HG02973 (cell line): Measurements from ENCODE around the gene FIGN.

Experiments
- ATAC-seq: cut with Tn5 transposase; IDR thresholded peaks from one replicate; pipeline ENCODE4 v1.9.1; 2021; ENCODE audit warnings: moderate library complexity; ENCODE audit not compliant: unreplicated experiment

The FIGN gene

GRCh38 chr2:163735685-163736432 lies at the start of gene FIGN:
Gene FIGN, minus strand, starts transcription at chr2:163736008. Its CDS starts 1,081 bp downstream, at chr2:163734927.
- no peak for ATAC-seq

- ATAC-seq = no peak
Measured at GRCh38 chr2:163785162-163785561, 49.4 kb upstream of the FIGN start.

- ATAC-seq = no peak
Measured at GRCh38 chr2:163779970-163780597, 44.3 kb upstream of the FIGN start.

- ATAC-seq = no peak
Measured at GRCh38 chr2:163778045-163778781, 42.4 kb upstream of the FIGN start.

GRCh38 chr2:163775304-163775703 lies 39.5 kb upstream of the FIGN start:
- no peak for ATAC-seq

- ATAC-seq = no peak
Measured at GRCh38 chr2:163774862-163775261, 39.1 kb upstream of the FIGN start.

GRCh38 chr2:163773276-163773675 lies 37.5 kb upstream of the FIGN start:
- no peak for ATAC-seq

GRCh38 chr2:163771596-163771995 lies 35.8 kb upstream of the FIGN start:
- no peak for ATAC-seq

GRCh38 chr2:163768881-163769695 lies 33.3 kb upstream of the FIGN start:
- no peak for ATAC-seq

GRCh38 chr2:163767097-163767496 lies 31.3 kb upstream of the FIGN start:
- ATAC-seq = no peak

GRCh38 chr2:163764566-163764965 lies 28.8 kb upstream of the FIGN start:
- ATAC-seq = no peak

GRCh38 chr2:163759013-163759412 lies 23.2 kb upstream of the FIGN start:
- no peak for ATAC-seq

- ATAC-seq = no peak
Measured at GRCh38 chr2:163757814-163758213, 22.0 kb upstream of the FIGN start.

GRCh38 chr2:163756588-163756987 lies 20.8 kb upstream of the FIGN start:
- no peak for ATAC-seq

- no peak for ATAC-seq
Measured at GRCh38 chr2:163755366-163755765, 19.6 kb upstream of the FIGN start.

- no peak for ATAC-seq
Measured at GRCh38 chr2:163753726-163754125, 17.9 kb upstream of the FIGN start.

GRCh38 chr2:163752267-163752666 lies 16.5 kb upstream of the FIGN start:
- ATAC-seq = no peak

- no peak for ATAC-seq
Measured at GRCh38 chr2:163751696-163752095, 15.9 kb upstream of the FIGN start.

- ATAC-seq = no peak
Measured at GRCh38 chr2:163748420-163748819, 12.6 kb upstream of the FIGN start.

GRCh38 chr2:163741435-163741834 lies 5.6 kb upstream of the FIGN start:
- ATAC-seq = no peak

GRCh38 chr2:163737563-163737962 lies 1.8 kb upstream of the FIGN start:
- no peak for ATAC-seq
